NCI-H2227 (cell line): ENCODE measurements around the gene KRTAP4-7.
"Not testable (repeated sequence)": the region's sequence is repeated elsewhere in the genome, so short reads cannot be mapped to it uniquely, and the experiment has no call there.

Source experiments
- DNase-seq: peaks from one replicate; lab custom pipeline; 2025; ENCODE audit not compliant: unreplicated experiment; lab: John Stamatoyannopoulos, UW

The KRTAP4-7 gene

GRCh38 chr17:41084100-41084856, at the start of gene KRTAP4-7:
Gene KRTAP4-7, plus strand, starts transcription at chr17:41084150. Its CDS starts 57 bp downstream, at chr17:41084207.
- DNase-seq = not testable (repeated sequence)

GRCh38 chr17:41034346-41034935, 49.5 kb upstream of the KRTAP4-7 start, which contains the start of gene KRTAP1-3:
Gene KRTAP1-3, minus strand, starts transcription at chr17:41034874. Its CDS starts 53 bp downstream, at chr17:41034821.
- DNase-seq = not testable (repeated sequence)

- no peak for DNase-seq
Observed at GRCh38 chr17:41037853-41038350, 46.0 kb upstream of the KRTAP4-7 start.

DNA sequence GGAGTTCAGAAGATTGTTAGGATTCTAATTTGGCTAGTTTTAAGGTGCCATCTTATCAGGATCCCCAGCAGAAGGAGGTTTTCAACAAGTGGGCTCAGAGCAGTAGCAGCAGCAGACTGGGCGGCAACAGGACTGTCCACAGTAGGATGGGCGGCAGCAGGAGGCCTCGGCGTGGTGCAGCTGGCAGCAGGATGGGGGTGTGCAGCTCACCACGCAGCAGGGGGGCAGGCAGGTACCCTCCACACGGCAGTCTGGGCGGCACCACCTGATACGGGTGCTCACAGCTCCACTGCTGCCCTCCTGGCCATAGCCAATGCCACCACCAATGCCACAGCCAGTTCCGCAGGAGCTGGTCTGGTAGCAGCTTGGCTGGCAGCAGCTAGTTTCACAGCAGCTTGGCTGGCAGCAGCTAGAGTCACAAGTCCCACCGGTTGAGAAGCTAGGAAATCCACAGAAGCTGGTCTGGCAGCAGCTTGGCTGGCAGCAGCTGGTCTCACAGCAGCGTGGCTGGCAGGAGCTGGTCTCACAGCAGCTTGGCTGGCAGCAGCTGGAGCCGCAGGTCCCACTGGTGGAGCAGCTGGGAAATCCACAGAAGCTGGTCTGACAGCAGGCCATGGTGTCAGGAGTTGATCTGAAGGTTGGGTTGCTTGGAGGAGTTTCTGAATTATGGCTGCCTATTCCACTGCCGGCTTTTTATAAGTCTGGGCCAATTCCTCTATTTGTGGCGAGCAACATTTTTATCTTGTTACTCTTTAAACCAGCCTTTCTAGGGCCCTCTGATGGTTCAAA, 43.0 kb upstream of the KRTAP4-7 start, which contains the start of gene KRTAP1-1:
Gene KRTAP1-1 (minus strand): TSS at position 668 of the 789 bp plus-strand sequence. CDS start 53 bp downstream, at position 615.
- DNase-seq = not testable (repeated sequence)

DNA sequence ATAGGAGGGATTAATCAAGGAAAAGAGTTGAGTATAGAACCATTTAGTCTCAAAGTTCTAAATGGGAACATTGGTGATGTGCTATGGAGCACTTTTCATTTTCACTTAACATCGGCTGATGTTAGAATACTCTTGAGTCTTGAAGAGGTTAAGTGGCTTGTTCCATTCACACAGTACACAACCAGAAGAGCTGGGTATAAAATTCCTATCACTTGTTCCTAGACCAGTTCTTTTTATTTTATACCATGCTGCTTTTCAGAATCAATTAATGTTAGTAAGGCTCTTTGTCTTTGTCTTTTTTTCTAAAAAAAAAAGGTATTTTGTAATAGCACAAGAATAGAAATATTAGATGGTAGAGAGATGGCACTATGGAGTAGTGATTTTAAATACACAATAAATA, 41.0 kb upstream of the KRTAP4-7 start:
- no peak for DNase-seq

- not testable (repeated sequence) for DNase-seq
Observed at GRCh38 chr17:41046735-41047465, 37.0 kb upstream of the KRTAP4-7 start, which contains the start of gene KRTAP2-1. Gene KRTAP2-1, minus strand, starts transcription at chr17:41047316. Its CDS starts 49 bp downstream, at chr17:41047267.

DNA sequence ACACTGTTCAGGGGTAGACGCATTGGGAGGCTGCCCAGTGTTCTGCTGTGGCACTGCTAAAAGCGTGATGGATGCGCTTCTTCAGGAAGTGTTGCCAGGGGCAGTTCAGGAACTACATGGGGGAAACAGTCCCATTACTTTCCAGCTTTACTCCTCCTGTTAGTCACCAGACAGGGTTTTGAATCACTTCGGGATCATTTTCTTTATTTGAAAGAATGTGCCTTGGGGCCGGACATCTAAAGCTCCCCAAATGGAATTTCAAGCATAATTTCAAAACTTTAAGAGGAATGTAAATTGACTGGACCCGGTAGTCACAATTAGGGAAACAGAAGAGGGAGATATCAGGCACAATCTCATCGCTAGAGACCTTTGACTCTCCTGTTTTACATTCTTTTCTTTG, 35.5 kb upstream of the KRTAP4-7 start:
- no peak for DNase-seq

DNA sequence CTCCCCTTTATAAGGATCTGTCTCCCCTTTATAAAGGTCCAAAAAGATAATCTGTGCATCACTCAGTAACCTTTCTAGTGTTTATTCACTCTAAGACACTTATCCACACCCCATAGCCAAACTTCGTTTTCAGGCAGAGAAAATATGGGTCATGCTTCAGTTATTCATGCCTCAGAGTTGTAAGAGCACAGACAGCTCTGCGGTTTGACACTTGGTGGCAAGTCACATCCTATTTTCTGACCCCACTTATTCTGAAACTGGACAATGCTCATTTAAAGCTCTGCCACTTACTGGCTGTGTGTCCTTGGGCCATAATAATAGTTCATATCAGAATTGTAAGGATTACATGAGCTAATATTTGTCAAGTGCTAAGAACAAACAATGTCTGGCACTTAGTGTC, 34.8 kb upstream of the KRTAP4-7 start:
- no peak for DNase-seq

DNA sequence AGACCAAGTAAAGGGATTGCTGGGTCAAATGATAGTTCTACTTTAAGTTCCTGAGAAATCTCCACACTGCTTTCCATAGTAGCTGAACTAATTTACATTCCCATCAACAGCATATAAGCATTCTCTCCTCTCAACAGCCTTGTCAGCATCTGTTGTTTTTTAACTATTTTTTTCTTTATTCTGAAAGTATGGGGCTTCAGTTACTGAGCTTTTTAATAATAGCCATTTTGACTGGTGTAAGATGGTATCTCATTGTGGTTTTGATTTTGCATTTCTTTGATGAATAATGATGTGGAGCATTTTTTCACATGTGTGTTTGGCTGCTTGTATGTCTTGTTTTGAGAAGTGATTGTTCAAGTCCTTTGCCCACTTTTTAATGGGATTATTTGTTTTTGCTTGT, 31.4 kb upstream of the KRTAP4-7 start:
- no peak for DNase-seq

- DNase-seq = no peak
Observed at GRCh38 chr17:41054025-41054424, 29.9 kb upstream of the KRTAP4-7 start.

DNA sequence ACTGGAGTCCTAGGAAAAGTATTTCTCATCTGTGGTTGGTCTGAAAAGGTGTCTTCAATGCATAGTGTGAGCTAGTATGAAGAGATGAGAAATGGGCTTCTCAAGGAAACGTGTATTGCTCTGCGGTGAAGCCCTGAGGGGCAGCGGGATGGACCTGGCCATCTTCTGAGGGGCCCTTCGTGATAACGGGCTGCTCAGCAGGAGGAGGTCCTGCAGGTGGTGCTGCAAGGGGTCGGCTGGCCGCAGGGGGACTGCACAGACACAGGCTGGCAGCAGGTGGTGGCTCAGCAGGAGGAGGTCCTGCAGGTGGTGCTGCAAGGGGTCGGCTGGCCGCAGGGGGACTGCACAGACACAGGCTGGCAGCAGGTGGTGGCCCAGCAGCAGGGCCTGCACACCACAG, 29.4 kb upstream of the KRTAP4-7 start:
- not testable (repeated sequence) for DNase-seq

DNA sequence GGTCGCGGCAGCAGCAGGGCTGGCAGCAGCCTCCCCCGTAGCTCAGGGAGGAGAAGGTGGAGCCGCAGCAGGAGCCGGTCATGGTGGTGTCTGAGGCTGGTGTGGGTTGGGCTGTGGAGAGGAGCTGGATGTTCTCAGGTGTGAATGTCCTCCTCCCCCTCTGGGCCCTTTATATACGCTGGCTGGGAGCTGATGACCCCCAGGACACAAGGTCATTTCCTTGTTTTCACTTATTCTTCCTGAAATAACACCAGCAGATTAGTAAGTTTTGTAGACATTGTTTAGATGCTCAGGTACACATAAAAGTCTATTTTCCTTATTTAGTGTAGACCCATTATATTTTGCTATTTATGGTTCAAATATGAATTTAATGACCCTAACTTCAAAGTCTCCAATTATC, 28.8 kb upstream of the KRTAP4-7 start, which contains the start of gene KRTAP2-2:
Gene KRTAP2-2 (minus strand): TSS at position 101 of the 400 bp plus-strand sequence. CDS start 19 bp downstream, at position 82.
- DNase-seq = not testable (repeated sequence)

DNA sequence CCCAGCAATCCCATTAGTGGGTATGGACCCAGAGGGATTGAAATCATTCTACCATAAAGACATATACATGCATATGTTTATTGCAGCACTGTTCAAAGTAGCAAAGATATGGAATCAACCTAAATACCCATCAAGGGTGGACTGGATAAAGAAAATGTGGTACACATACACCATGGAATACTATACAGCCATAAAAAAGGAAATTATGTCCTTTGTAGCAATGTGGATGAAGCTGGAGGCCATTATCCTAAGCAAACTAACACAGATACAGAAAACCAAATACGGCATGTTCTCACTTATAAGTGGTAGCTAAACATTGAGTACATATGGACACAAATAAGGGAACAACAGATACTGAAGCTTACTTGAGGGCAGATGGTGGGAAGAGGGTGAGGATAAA, 26.4 kb upstream of the KRTAP4-7 start:
- no peak for DNase-seq

GRCh38 chr17:41058741-41059140, 25.2 kb upstream of the KRTAP4-7 start:
- DNase-seq = no peak

GRCh38 chr17:41059276-41060051, 24.5 kb upstream of the KRTAP4-7 start:
- DNase-seq = not testable (repeated sequence)

GRCh38 chr17:41060052-41060604, 23.8 kb upstream of the KRTAP4-7 start, which contains the start of gene KRTAP2-3:
Gene KRTAP2-3, minus strand, starts transcription at chr17:41060114. Its CDS starts 64 bp downstream, at chr17:41060050.
- DNase-seq = no peak

- DNase-seq = no peak
Observed at GRCh38 chr17:41061964-41062363, 22.0 kb upstream of the KRTAP4-7 start.

DNA sequence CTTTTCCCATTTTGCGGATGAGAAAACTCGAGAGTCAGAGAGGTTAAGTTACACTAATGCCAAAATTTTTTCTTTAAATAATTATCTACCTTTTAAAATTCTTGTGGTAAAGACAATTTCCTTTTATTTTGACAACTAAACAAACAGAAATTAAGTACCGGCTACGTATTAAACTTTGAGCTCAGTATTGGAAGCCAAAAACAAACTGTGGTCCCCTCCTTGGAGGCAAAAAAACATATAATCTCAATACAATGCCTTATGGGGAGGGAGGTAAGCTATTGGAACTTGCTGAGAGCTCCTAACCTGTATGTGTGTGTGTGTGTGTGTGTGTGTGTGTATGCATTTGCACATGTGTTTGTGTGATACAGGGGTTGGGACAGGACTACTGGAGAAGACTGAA, 20.5 kb upstream of the KRTAP4-7 start:
- DNase-seq = no peak

- no peak for DNase-seq
Observed at GRCh38 chr17:41064301-41064700, 19.6 kb upstream of the KRTAP4-7 start.
